Fibroblast of skin of back (primary cell): ENCODE measurements around the gene CACNG7.
A peak's percentile ranks its signal among the peaks of the same experiment; 100 is the strongest.
"Not testable (repeated sequence)": the region's sequence is repeated elsewhere in the genome, so short reads cannot be mapped to it uniquely, and the experiment has no call there.

ENCODE experiments used
- DNase-seq: peaks from one replicate; pipeline ENCODE4 v3.0.0-alpha.2; 2013

The CACNG7 gene

GRCh38 chr19:53906211-53907192 lies 2.6 kb upstream of the CACNG7 start:
- DNase-seq, result no peak

DNA sequence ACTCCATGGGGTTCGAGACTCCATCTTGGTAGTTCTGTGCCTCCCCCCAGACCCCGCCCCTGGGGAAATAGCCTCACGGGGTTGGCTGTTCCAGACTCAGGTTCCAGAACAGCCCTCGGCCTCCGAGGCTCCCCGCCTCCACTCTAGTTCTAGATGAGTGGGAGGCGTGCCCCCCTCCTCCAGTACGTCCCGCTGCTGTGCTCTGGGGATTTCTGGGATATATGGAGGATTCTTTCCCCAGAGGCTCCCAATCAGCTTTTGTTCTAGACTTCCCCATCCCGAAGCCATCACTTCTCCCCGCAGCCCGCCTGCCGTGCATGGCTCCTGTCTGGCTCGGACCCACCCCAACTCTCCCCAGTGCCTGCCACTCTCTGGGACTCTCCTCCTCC lies 1.9 kb upstream of the CACNG7 start:
- no peak for DNase-seq

DNA sequence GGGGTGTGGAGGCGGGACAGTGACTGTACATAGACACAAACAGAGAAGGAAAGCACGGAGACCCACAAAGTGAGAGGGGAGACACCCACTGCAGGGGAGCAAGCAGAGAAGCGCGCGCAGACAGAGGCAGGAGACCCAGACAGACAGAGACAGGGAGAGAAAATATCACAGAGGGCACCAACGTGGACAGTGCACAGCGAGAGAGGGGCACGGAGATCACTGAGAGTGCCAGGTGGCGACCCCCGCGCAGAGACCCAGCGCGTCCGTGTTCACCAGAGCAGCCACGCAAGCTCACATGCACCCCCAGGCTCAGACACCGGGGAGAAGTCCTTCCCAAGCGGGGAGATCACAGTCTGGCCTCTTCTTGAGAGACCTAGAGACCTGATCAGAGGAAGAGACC lies 1.4 kb upstream of the CACNG7 start:
- no peak for DNase-seq

- DNase-seq, result peak; percentile 29
Observed at GRCh38 chr19:53908106-53908934, 758 bp upstream of the CACNG7 start.

- DNase-seq, result no peak
Observed at GRCh38 chr19:53909471-53910169, 542 bp downstream of the CACNG7 start.

- DNase-seq, result no peak
Observed at GRCh38 chr19:53910170-53910518, 1.1 kb downstream of the CACNG7 start.

DNA sequence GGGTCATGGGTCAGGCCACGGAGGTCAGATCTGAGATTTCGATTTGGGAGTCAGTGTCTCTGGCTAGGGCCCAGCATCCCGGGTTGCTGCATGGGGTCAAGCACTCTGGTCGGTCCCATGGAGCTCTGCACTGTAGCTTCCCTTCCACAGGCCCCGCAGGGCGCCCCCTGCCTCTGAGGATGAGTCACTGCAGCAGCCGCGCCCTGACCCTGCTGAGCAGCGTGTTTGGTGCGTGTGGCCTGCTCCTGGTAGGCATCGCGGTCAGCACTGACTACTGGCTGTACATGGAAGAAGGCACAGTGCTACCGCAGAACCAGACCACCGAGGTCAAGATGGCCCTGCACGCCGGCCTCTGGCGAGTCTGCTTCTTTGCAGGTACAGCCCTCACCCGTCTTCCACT lies 3.6 kb downstream of the CACNG7 start:
- DNase-seq, result no peak

- no peak for DNase-seq
Observed at GRCh38 chr19:53915000-53915399, 5.9 kb downstream of the CACNG7 start.

DNA sequence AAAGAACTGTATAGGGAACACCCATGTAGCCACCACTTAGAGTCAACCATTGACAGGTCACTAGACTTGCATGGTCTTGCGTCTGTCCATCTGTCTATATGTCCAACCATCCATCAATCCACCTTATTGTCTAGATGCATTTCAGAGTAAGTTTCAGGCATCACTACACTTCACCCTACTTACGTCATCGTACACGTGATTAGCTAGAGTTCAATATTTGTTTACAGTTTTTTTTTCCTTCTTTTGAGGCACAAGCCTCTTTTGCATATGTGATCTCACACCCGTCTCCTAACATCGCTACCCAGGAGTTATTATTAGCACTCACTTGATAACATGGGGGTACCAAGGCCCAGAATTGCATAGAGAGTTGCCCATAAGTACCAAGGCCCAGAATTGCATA lies 6.9 kb downstream of the CACNG7 start:
- DNase-seq, result no peak

DNA sequence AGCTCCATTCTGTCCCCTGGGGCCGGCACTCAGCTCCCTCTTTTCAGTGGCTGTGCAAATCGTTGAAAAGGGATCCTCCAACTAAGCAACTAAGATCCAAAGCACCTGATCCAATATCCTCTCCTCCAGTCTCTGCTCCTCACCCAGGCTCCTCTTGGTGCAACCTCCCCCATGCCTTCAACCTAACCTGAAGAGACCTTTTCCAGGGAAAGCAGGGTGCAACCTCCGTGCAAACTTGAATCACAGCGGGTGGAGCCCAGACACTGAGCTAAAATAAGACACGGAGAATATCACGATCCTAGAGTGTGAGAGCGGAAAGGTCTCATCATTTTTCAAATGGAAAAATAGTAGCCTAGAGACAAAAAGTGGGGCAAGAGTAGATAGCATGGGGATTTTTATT lies 8.3 kb downstream of the CACNG7 start:
- no peak for DNase-seq

- peak; percentile 46 for DNase-seq
Observed at GRCh38 chr19:53927739-53928138, 18.7 kb downstream of the CACNG7 start.

- no peak for DNase-seq
Observed at GRCh38 chr19:53936029-53936428, 27.0 kb downstream of the CACNG7 start.

DNA sequence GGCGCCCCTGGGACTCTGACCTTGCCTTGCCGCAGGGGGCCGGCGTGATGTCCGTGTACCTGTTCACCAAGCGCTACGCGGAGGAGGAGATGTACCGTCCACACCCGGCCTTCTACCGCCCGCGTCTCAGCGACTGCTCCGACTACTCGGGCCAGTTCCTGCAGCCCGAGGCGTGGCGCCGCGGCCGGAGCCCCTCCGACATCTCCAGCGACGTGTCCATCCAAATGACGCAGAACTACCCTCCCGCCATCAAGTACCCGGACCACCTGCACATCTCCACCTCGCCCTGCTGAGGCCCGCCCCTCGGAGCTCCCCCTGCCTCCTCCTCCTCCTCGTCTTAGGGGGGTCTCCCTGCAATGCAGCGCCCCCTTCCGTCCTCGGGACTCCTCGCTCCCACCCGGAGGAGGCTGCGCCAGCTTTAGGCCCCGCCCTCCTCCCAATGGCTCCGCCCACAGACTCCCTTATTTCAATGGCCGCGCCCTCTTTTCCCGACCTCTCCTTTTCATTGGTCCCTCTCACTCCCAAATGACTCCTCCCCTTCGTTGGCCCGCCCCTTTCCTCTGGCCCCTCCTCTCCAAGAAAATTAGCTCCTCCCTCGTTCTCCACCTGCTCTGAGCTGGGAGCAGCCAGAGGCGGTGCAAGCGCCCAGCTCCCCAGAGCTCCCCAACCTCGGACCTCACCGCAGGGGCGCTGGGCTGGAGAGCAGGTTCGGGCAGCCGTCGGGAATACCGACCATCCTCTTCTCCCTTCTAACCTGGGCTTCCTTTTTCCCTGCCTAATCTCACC lies 33.1 kb downstream of the CACNG7 start:
- DNase-seq, result no peak

DNA sequence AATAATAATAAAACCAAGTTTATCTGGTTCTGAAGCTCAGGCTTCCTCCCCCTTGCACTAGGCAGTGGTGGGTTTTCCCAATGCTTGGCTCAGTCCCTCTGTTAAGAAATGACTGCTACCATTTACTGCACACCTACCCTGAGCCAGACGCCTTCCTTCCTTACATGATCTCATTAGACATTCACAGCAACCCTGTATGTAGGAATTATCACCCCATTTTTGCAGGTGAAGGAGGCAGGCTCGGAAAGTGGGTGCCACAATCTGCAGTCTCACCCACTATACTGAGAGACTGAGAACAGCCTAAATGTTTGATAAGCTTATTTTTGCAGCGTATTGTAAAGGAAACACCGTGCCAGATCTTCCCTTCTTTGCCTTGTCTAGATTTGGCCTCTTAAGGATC lies 35.3 kb downstream of the CACNG7 start:
- no peak for DNase-seq

DNA sequence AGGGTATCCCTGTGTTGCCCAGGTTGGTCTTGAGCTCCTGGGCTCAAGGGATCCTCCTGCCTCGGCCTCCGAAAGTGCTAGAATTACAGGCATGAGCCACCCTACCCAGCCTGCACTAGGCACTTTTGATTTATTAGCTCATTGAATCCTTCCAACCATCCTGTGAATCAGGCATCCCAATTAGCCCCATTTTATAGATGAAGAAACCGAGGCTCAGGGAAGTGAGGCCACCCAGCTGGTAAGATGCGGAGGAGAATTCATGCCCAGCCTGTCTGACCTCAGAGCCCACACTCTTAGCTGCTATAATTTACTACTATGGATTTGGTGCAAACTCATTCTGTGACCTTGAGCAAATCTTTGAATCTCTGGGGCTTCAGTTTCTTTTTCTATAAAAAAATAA lies 35.9 kb downstream of the CACNG7 start:
- DNase-seq, result no peak

GRCh38 chr19:53945441-53945840 lies 36.4 kb downstream of the CACNG7 start:
- DNase-seq, result no peak

- DNase-seq, result no peak
Observed at GRCh38 chr19:53945998-53946397, 36.9 kb downstream of the CACNG7 start.

GRCh38 chr19:53947624-53948023 lies 38.5 kb downstream of the CACNG7 start:
- DNase-seq, result no peak

- not testable (repeated sequence) for DNase-seq
Observed at GRCh38 chr19:53948611-53949010, 39.5 kb downstream of the CACNG7 start.

- no peak for DNase-seq
Observed at GRCh38 chr19:53951436-53951835, 42.4 kb downstream of the CACNG7 start.

GRCh38 chr19:53951947-53952346 lies 42.9 kb downstream of the CACNG7 start:
- no peak for DNase-seq

DNA sequence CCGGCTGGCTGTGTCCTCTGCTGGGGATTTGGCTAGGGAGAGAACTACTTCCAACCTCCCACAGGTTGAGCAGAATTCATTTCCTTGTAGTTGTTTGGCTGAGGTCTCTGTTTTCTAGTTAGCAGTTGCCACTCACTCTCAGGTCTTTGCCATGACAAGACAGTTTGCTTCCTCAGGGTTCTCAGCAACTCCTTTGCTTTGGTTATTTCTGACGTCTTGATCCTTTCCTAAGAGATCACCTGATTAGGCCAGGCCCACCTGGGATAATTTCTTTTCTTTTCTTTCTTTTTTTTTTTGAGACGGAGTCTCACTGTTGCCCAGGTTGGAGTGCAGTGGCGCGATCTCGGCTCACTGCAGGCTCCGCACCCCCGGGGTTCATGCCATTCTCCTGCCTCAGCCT lies 44.3 kb downstream of the CACNG7 start:
- no peak for DNase-seq
